ENCODE results near the gene TOLLIP.

DNA sequence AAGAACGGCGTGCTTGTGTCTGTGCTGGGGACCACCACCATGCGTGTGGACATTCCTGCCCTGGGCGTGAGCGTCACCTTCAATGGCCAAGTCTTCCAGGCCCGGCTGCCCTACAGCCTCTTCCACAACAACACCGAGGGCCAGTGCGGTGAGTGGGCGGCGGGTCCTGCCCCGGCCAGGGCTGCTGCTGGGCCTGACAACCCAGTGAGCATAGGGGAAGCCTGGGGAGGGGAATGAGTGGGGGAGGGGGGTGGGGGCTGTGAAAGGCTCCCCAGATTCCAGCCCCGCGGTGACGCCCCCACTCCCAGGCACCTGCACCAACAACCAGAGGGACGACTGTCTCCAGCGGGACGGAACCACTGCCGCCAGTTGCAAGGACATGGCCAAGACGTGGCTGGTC, 54.7 kb downstream of the TOLLIP start:
- TF ChIP-seq, protein P1, sequence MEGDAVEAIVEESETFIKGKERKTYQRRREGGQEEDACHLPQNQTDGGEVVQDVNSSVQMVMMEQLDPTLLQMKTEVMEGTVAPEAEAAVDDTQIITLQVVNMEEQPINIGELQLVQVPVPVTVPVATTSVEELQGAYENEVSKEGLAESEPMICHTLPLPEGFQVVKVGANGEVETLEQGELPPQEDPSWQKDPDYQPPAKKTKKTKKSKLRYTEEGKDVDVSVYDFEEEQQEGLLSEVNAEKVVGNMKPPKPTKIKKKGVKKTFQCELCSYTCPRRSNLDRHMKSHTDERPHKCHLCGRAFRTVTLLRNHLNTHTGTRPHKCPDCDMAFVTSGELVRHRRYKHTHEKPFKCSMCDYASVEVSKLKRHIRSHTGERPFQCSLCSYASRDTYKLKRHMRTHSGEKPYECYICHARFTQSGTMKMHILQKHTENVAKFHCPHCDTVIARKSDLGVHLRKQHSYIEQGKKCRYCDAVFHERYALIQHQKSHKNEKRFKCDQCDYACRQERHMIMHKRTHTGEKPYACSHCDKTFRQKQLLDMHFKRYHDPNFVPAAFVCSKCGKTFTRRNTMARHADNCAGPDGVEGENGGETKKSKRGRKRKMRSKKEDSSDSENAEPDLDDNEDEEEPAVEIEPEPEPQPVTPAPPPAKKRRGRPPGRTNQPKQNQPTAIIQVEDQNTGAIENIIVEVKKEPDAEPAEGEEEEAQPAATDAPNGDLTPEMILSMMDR (IDR thresholded peaks at IDR 0.05; ENCODE audit: low read depth, low read length), result no peak
- no peak for TF ChIP-seq POLR2A (IDR thresholded peaks at IDR 0.05; ENCODE audit: extremely low read depth, insufficient read length)
